Left ventricle myocardium inferior (tissue), 1 donor: ENCODE results near the gene HOXB1. TPM values are rescaled to one million over a fixed set of nuclear protein-coding genes. Genes with fewer than 3 reads are reported as not detected.

ENCODE experiments used
- DNase-seq: peaks from one replicate; pipeline ENCODE4 v3.0.0-alpha.2; 2020
- H3K27ac ChIP-seq: fragments of 200-600 bp; replicated peaks from 2 replicates; pipeline ENCODE4 v1.8.0; 2021
- H3K27me3 ChIP-seq: fragments of 200-600 bp; 2 replicates; pipeline ENCODE4 v1.8.0; 2021; ENCODE audit warnings: low read depth
- H3K36me3 ChIP-seq: fragments of 200-600 bp; 2 replicates; pipeline ENCODE4 v1.8.0; 2021
- H3K4me1 ChIP-seq: fragments of 200-600 bp; 2 replicates; pipeline ENCODE4 v1.8.0; 2021
- H3K4me3 ChIP-seq: fragments of 200-600 bp; 2 replicates; pipeline ENCODE4 v1.8.0; 2021; ENCODE audit warnings: mild to moderate bottlenecking, moderate library complexity
- H3K9me3 ChIP-seq: fragments of 200-600 bp; replicated peaks from 2 replicates; pipeline ENCODE4 v1.8.0; 2021
- intact Hi-C: fragments of 100-400 bp; cut with micrococcal nuclease; formaldehyde crosslinking; loops from one replicate; pipeline ENCODE4 v1.11.0; 2022
- total RNA-seq: library from RNA; stranded (reverse); fragmentation: NEBNext Ultra II Directional; extraction: Animal tissue kit (Norgen Biotek cat#: 25700); gene quantifications from one replicate; pipeline ENCODE4 v1.2.1, GENCODE V29; 2021
- TF ChIP-seq, protein P1 (sequence below): fragments of 200-600 bp; IDR thresholded peaks from 2 replicates; pipeline ENCODE4 v1.8.0; 2021; ENCODE audit warnings: antibody characterized with exemption, mild to moderate bottlenecking, borderline replicate concordance
- donor health status: DM: no; HTN: yes; CAD: no; lungs with severe emphysema.

Gene HOXB1
- total RNA-seq, 1 donor from 2014 or later: not detected

DNA sequence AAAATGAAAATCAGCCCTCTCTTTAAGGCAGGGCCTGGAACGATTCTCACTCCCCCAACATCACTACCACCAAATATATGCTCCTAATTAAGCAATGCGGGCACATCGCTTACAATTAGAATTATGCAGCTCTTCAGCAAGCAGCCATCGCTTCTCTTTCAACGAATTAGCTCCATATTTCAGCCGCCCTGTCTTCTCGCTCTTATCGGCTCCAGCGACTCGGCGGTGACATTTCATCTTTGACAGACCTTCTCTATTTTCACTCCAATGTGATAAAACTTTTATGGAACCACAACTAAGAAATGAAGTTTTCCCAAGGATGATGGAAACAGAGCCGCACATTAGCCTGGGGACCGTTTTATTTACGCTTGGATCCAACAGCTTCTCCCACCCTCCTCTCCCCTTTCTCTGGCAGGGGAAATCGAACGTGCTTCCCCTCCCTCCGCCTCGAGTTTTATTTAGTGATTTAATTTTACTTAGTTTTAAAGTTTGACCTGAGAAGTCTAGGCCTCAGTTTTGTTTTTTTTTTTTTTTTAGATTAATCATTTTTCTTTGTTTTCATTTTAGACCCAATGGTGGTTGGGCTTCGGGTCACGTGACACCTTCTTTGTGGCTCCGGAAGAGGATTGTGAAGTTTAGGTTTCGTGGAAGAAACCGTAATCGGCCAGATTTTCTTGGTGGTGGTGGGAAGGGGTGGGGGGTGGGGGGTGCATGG is 17.2 kb upstream of the HOXB1 start:
- no peak for DNase-seq
- Histone ChIP-seq H3K27ac (peak overlapping the region; percentile 90), H3K9me3 (no peaks in the 10 kb centered on the region), H3K36me3 (no peaks in the 10 kb centered on the region), H3K4me1 (peaks cover 30% of the 10 kb centered on the region), H3K4me3 (peak overlapping the region; percentile 35), H3K27me3 (peaks cover 100% of the 10 kb centered on the region)
- intact Hi-C loops: no loop called here
- TF ChIP-seq, protein P1, sequence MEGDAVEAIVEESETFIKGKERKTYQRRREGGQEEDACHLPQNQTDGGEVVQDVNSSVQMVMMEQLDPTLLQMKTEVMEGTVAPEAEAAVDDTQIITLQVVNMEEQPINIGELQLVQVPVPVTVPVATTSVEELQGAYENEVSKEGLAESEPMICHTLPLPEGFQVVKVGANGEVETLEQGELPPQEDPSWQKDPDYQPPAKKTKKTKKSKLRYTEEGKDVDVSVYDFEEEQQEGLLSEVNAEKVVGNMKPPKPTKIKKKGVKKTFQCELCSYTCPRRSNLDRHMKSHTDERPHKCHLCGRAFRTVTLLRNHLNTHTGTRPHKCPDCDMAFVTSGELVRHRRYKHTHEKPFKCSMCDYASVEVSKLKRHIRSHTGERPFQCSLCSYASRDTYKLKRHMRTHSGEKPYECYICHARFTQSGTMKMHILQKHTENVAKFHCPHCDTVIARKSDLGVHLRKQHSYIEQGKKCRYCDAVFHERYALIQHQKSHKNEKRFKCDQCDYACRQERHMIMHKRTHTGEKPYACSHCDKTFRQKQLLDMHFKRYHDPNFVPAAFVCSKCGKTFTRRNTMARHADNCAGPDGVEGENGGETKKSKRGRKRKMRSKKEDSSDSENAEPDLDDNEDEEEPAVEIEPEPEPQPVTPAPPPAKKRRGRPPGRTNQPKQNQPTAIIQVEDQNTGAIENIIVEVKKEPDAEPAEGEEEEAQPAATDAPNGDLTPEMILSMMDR: no peak

DNA sequence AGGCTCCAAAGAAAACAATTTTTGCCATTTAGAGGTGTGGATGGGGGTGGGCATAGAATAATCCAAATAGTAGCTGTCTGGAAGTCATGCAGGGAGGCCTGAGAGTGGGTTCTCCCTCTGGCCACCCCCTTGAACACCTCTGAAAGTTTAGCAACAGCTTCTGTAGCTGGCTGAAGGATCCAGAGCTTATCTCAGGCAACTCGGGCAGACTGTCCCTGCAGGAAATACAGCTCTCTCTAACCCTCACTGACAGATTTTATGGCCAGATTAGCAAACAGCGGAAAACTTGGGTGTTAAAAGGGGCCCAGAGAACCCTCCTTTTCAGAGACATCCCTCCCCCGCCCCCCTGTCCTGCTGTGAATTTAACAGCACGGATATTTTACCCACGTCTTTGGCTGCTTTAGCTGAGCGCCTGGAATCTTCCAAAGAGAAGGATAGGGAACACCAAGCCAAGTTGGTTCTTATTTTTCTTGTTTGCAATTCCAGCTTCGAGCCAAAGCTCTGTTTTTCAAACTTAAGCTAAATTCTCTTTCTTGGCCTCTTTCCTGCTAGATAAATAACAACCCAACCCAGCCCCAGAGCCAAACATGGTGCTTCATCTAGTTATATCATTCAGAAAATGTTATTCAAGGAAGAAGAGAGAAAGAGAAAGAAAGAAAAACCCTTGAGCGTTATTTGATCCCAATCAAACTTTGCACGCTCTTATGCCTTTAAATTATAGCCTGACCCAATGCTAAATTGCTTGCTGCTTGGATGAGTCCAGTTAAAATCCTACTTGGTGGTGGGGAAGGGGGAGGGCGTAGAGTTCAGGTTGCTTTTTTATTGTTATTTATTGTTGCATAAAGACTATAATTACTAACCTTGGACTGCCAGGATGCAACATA is 16.4 kb upstream of the HOXB1 start:
- intact Hi-C loops: no loop called here
- Histone ChIP-seq H3K36me3 (no peaks in the 10 kb centered on the region), H3K4me1 (peaks cover 33% of the 10 kb centered on the region), H3K4me3 (peak overlapping the region; percentile 35), H3K27me3 (peaks cover 100% of the 10 kb centered on the region), H3K9me3 (no peaks in the 10 kb centered on the region), H3K27ac (peak overlapping the region; percentile 90)
- TF ChIP-seq, protein P1: no peak
- DNase-seq: no peak

DNA sequence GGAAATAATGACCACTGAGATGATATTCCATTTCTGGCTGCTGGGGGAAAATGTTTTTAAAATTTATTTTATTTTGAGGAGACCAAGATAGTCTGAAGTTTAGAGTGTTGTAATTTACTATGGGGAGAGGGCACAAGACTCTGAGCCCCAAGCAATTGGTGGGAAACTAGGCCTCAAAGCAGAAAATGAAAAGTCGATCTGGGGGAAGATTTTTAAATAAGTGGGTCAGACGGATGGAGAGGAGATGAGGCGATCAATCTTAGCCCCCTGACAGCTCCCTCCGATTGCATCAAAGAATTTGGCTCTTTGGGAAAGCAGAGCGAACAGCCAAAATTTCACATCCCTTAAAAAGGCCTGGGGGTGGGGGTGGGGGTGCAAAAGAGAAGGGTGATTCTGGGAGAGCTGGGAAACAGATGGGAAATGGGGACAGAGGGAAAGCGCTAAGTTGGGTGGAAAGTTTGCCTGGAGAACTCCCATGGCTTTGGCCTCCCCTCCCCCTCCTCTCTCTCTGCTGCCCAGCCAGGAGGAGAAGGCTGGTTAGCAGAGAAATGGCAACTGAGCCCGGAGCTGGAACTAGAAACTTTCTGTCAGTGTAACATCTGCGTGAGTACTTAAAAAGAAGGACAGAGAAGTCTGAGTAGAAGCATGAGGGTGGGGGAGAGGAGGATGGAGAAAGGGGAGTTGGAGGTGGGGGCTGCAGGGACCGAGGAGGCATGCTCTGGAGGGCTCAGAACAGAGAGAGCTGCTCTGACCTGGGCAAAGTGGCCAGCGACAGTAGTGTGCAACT is 15.5 kb upstream of the HOXB1 start:
- TF ChIP-seq, protein P1: no peak
- peak overlapping the region; percentile 35 for H3K4me3 ChIP-seq
- no peaks in the 10 kb centered on the region for H3K36me3 ChIP-seq
- H3K9me3 ChIP-seq: no peaks in the 10 kb centered on the region
- peaks cover 100% of the 10 kb centered on the region for H3K27me3 ChIP-seq
- no peak for DNase-seq
- intact Hi-C loops: no loop called here
- peak overlapping the region; percentile 90 for H3K27ac ChIP-seq
- H3K4me1 ChIP-seq: peaks cover 40% of the 10 kb centered on the region

DNA sequence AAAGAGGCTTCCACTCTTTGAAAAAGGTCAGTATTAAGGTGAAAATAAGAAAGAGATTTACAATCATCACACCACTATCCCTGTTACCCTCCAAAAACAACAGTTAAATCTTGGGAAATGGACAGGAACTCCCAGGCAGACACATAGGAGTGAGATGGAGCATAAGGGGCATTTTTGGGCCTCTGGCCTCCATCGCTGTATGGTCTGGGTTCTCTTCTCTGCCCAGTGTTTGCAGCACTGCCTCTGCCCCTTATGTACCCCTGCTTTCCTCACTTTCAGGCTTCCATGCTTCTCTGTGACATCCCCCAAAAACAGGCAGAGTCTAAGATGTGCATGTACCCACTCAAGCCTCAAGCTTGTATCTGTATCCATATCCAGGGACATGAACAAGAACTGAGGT is 14.7 kb upstream of the HOXB1 start:
- DNase-seq: no peak
- peak overlapping the region; percentile 90 for H3K27ac ChIP-seq
- peaks cover 100% of the 10 kb centered on the region for H3K27me3 ChIP-seq
- peak overlapping the region; percentile 74 for H3K4me3 ChIP-seq
- intact Hi-C loops: no loop called here
- no peaks in the 10 kb centered on the region for H3K9me3 ChIP-seq
- no peaks in the 10 kb centered on the region for H3K36me3 ChIP-seq
- peaks cover 46% of the 10 kb centered on the region for H3K4me1 ChIP-seq
- TF ChIP-seq, protein P1: no peak

DNA sequence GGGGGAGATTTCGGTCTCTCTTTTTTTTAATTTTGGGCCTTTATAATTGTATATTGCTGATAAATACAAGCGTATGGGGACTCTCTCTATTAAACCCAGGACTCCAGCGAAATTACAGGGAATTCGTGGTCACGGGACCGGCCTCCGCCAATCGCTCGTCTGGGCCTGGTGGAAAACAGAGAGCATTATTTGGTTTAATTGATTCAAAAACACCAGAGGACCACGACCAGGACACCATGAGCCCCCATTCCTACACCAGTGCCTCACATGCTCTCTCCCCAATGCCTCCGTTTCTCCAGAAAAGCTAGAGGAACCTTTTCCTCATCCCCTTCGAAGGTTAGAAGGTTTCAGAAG is 14.2 kb upstream of the HOXB1 start, which contains the start of gene HOXB2:
TSS of gene HOXB2 (minus strand) at position 88 of the 354 bp plus-strand sequence. CDS start 198 bp downstream, outside the sequence.
- peak; percentile 45 for DNase-seq
- TF ChIP-seq, protein P1: no peak
- Histone ChIP-seq H3K27ac (peak within 1 kb of the TSS; percentile 90), H3K9me3 (no peaks in the 10 kb centered on the region), H3K4me3 (peak within 1 kb of the TSS; percentile 74), H3K36me3 (no peaks in the 10 kb centered on the region), H3K4me1 (peaks cover 46% of the 10 kb centered on the region), H3K27me3 (peaks cover 100% of the 10 kb centered on the region)
- intact Hi-C loops: no loop called here
